Right lobe of liver (tissue), 6 donors: ENCODE data around the gene KLHL26. TPM values are rescaled to one million over a fixed set of nuclear protein-coding genes. Genes with fewer than 3 reads are reported as not detected.

ENCODE experiments used
- ATAC-seq, 4 donors: fragments of 200-7000 bp; cut with Tn5 transposase; one replicate each; pipeline ENCODE4 v1.9.1; 2020; ENCODE audit warnings: mild to moderate bottlenecking in 4 of 4, moderate library complexity in 4 of 4
- DNase-seq, 3 donors: peaks; one replicate each; pipeline ENCODE4 v3.0.0-alpha.2; 2020
- H3K27ac ChIP-seq, 3 donors: fragments of 200-600 bp; one replicate each; pipeline ENCODE4 v1.8.0; 2022
- H3K27me3 ChIP-seq, 2 donors: fragments of 200-600 bp; one replicate each; pipeline ENCODE4 v1.8.0; 2022
- H3K36me3 ChIP-seq, 4 donors: fragments of 200-600 bp; sonication (generic) in 1 of 4; one replicate each; pipeline versions ENCODE4 v1.5.1 to v1.8.0; 2017 to 2022; ENCODE audit warnings: control low read depth in 1 of 4
- H3K4me1 ChIP-seq, 4 donors: fragments of 200-600 bp; sonication (generic) in 1 of 4; one replicate each; pipeline versions ENCODE4 v1.5.1 to v1.8.0; 2017 to 2022; ENCODE audit warnings: control low read depth in 1 of 4
- H3K4me3 ChIP-seq, 3 donors: fragments of 200-600 bp; one replicate each; pipeline ENCODE4 v1.8.0; 2022
- H3K9me3 ChIP-seq, 4 donors: fragments of 200-600 bp; sonication (generic) in 1 of 4; one replicate each; pipeline versions ENCODE4 v1.5.1 to v1.8.0; 2017 to 2022; ENCODE audit warnings: control low read depth in 1 of 4
- POLR2A ChIP-seq: fragments of 450-650 bp; IDR thresholded peaks from one replicate; pipeline ENCODE4 v1.6.1; 2017; ENCODE audit warnings: antibody characterized with exemption, mild to moderate bottlenecking
- WGBS: methylation state at CpG from one replicate; pipeline ENCODE4 v1.1.6; 2018; ENCODE audit warnings: low coverage, low lambda C conversion rate; ENCODE audit not compliant: insufficient coverage; ENCODE audit errors: missing lambda C conversion rate; 5-methylcytosine and 5-hydroxymethylcytosine counted together
- intact Hi-C, 2 donors: fragments of 100-400 bp; cut with DNase I; formaldehyde crosslinking; loops; one replicate each; pipeline versions ENCODE4 v1.11.2 to v1.14.1; 2022
- small RNA-seq, 2 experiments: library from RNA; depleted of rRNA; stranded (forward); fragments of <200 nt; gene quantifications; one replicate each; pipeline ENCODE3, GENCODE V24; 2016
- total RNA-seq, 6 experiments: library from RNA; depleted of rRNA in 2 of 6; stranded (reverse); fragments of >200 nt in 2 of 6; fragmentation: NEBNext Ultra II Directional in 3 of 6; extraction: Animal tissue kit (Norgen Biotek cat#: 25700) in 3 of 6; gene quantifications; one replicate each; pipeline versions ENCODE4 v1.1.0 to v1.2.4, GENCODE V29; 2016 to 2023
- TF ChIP-seq, protein P1 (sequence below), 4 donors: fragments of 200-600 bp in 3 of 4; fragments of 450-650 bp in 1 of 4; IDR thresholded peaks; one replicate each; pipeline versions ENCODE4 v1.5.1 to v1.8.0; 2016 to 2022; ENCODE audit warnings: antibody characterized with exemption in 4 of 4, mild to moderate bottlenecking in 2 of 4
- donor health status: DM: no; HTN: yes; CAD: no.
- donor health status: DM: no; HTN: no; CAD: no.
- donor health status: DM: no; HTN: no; CAD: no.
- donor health status: DM: no; HTN: yes; CAD: no.
- donor health status: DM: no; HTN: yes; CAD: no.

KLHL26 gene
- total RNA-seq, 6 experiments from 2014 or later = 3.8 to 5.0 (median 4.7) TPM

DNA sequence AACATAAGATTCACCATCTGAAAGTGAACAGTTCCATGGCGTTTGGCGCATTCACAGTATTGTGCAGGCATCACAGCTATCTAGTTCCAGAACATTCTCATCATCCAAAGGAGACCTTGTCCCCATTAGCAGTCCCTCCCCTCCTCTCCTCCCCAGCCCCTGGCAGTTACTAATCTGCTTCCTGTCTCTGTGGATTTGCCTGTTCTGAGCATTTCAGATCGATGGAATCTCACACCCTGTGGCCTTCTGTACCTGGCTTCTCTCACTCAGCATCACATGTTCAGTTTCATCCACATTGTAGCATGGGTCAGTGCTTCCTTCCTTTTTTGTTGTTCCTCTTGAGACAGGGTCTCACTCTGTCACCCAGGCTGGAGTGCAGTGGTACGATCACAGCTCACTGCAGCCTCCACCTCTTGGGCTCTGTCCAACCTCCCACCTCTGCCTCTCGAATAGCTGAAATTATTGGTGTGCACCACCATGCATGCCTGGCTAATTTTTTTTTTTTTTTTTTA lies 81.2 kb downstream of the KLHL26 start:
- ATAC-seq = no peak
- intact Hi-C loops = no loop called here
- WGBS = 79% methylated on average over 5 of the region's 5 CpGs
- no peaks in the 10 kb centered on the region for H3K4me1 ChIP-seq
- no peak overlapping the region for H3K4me3 ChIP-seq
- no peak for TF ChIP-seq POLR2A
- TF ChIP-seq, protein P1, sequence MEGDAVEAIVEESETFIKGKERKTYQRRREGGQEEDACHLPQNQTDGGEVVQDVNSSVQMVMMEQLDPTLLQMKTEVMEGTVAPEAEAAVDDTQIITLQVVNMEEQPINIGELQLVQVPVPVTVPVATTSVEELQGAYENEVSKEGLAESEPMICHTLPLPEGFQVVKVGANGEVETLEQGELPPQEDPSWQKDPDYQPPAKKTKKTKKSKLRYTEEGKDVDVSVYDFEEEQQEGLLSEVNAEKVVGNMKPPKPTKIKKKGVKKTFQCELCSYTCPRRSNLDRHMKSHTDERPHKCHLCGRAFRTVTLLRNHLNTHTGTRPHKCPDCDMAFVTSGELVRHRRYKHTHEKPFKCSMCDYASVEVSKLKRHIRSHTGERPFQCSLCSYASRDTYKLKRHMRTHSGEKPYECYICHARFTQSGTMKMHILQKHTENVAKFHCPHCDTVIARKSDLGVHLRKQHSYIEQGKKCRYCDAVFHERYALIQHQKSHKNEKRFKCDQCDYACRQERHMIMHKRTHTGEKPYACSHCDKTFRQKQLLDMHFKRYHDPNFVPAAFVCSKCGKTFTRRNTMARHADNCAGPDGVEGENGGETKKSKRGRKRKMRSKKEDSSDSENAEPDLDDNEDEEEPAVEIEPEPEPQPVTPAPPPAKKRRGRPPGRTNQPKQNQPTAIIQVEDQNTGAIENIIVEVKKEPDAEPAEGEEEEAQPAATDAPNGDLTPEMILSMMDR (IDR thresholded peaks at IDR 0.05) = no peak
- H3K36me3 ChIP-seq = no peaks in the 10 kb centered on the region
- no peak overlapping the region for H3K27ac ChIP-seq
- H3K9me3 ChIP-seq = no peaks in the 10 kb centered on the region
- H3K27me3 ChIP-seq = no peaks in the 10 kb centered on the region
- no peak for DNase-seq

DNA sequence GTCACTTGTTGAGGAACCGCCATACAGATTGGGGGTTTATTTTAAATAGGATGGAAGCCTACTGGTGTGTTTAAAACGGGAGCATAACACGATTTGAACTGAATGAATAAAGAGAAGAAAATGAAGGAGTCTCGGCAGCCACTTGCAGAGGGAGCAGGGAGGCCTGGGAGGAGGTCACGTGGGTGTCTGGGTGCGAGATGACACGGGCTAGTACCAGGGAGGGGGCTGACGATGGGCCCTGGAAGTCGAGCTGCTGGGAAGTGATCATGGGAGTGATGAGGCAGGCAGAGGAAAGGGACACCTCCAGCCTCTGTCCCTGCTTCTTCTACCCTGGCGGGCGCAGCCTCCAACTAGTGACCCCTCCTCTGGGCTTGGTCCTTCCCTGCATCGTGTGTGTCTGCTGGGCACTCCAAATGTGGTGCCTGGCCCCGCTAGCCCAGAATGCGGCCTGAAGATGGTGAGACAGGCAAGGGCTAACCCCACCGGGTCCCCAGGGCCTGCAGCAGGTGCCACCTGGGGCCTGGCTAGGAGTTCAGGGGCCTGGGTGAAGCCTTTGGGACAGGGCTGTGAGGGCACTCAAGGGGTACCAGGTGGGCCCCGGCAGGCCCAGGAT lies 82.1 kb downstream of the KLHL26 start:
- Histone ChIP-seq H3K4me1 (no peaks in the 10 kb centered on the region), H3K4me3 (no peak overlapping the region), H3K27ac (no peak overlapping the region), H3K36me3 (no peaks in the 10 kb centered on the region), H3K9me3 (no peaks in the 10 kb centered on the region), H3K27me3 (no peaks in the 10 kb centered on the region)
- no peak for DNase-seq
- TF ChIP-seq, protein P1 (IDR thresholded peaks at IDR 0.05) = no peak
- no peak for TF ChIP-seq POLR2A
- intact Hi-C loops = no loop called here
- ATAC-seq = no peak
- 79% methylated on average over 7 of the region's 16 CpGs for WGBS

DNA sequence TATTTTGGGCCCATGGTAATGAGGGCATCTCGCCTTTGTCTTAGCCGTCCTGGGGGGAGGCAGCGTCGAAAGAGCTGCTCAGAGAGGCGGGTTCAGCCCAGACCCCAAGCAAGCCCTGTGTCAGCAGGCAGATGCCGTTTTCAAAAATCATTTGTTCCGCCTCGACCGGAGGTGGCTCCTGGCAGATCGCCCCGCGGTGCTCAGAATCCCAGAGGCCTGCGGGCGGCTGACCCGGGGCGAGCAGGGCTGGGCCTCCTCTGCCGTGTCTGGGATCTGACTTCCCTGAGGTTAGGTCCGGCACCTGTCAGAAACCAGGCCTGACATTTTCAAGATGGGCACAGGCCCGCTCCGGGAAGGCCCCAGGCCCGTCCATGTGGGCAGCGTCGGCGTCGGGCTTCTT lies 82.7 kb downstream of the KLHL26 start:
- no peak for ATAC-seq
- Histone ChIP-seq H3K36me3 (no peaks in the 10 kb centered on the region), H3K4me3 (no peak overlapping the region), H3K4me1 (no peaks in the 10 kb centered on the region), H3K9me3 (no peaks in the 10 kb centered on the region), H3K27ac (no peak overlapping the region), H3K27me3 (no peaks in the 10 kb centered on the region)
- intact Hi-C loops = no loop called here
- 100% methylated on average over 1 of the region's 25 CpGs for WGBS
- no peak for TF ChIP-seq POLR2A
- TF ChIP-seq, protein P1 (IDR thresholded peaks at IDR 0.05) = no peak
- no peak for DNase-seq

Small RNA genes lying within 50 kb of the gene (small RNA-seq; reads per million reads assigned to genes)
- 0 reads per million in 2 experiments for gene RN7SL155P

Other genes starting within 250 kb of the KLHL26 start
- 10 to 100 TPM in 1 of 6 experiments, 1 to 10 TPM in 5; 1.9 to 12.6 (median 3.2) TPM for gene LRRC25, start 239.4 kb upstream of the KLHL26 start, total RNA-seq
- gene SSBP4, start 217.6 kb upstream of the KLHL26 start, total RNA-seq = 10 to 100 TPM; 12.8 to 23.9 (median 15.9) TPM
- gene ISYNA1, start 198.9 kb upstream of the KLHL26 start, total RNA-seq = 1 to 10 TPM; 6.5 to 8.3 (median 7.8) TPM
- 10 to 100 TPM in 2 of 6 experiments, 1 to 10 TPM in 4; 5.3 to 11.9 (median 8.6) TPM for gene ELL, start 115.0 kb upstream of the KLHL26 start, total RNA-seq
- gene FKBP8, start 93.5 kb upstream of the KLHL26 start, total RNA-seq = 100 to 1,000 TPM in 3 of 6 experiments, 10 to 100 TPM in 3; 92.7 to 179 (median 118) TPM
- gene KXD1, start 79.2 kb upstream of the KLHL26 start, total RNA-seq = 10 to 100 TPM; 30.2 to 93.0 (median 36.1) TPM
- 100 to 1,000 TPM; 256 to 470 (median 406) TPM for gene UBA52, start 65.2 kb upstream of the KLHL26 start, total RNA-seq
- gene REX1BD, start 48.2 kb upstream of the KLHL26 start, total RNA-seq = 10 to 100 TPM; 30.4 to 71.7 (median 45.6) TPM
- 1 to 10 TPM in 2 of 6 experiments, under 1 TPM in 1, not detected in 3; 0.27 to 2.9 (median 1.2) TPM for gene CRLF1, start 30.2 kb upstream of the KLHL26 start, total RNA-seq
- under 1 TPM in 2 of 6 experiments, not detected in 4; 0.31 to 0.43 TPM for gene TMEM59L, start 24.2 kb upstream of the KLHL26 start, total RNA-seq
- gene CRTC1, start 46.7 kb downstream of the KLHL26 start, total RNA-seq = 1 to 10 TPM; 1.7 to 7.2 (median 4.9) TPM
- under 1 TPM in 2 of 6 experiments, not detected in 4; 0.11 to 0.31 TPM for gene COMP, start 154.3 kb downstream of the KLHL26 start, total RNA-seq
- gene UPF1, start 194.9 kb downstream of the KLHL26 start, total RNA-seq = 10 to 100 TPM; 34.0 to 61.0 (median 41.3) TPM